ENCODE measurements around the gene TOP2B.

- TF ChIP-seq EZH2 (IDR thresholded peaks at IDR 0.05; ENCODE audit: insufficient read depth, poor library complexity, severe bottlenecking) (no peak), EZH2phosphoT487 (IDR thresholded peaks at IDR 0.05; ENCODE audit: insufficient read depth, low read depth) (no peak)
Observed at GRCh38 chr3:25707268-25707926, 42.7 kb upstream of the TOP2B start.

Measured in GM23248 (cell line).